NAMALWA (cell line): Measurements from ENCODE around the gene OR2Y1.
"Not testable (repeated sequence)": the region's sequence is repeated elsewhere in the genome, so short reads cannot be mapped to it uniquely, and the experiment has no call there.

ENCODE experiments used
- DNase-seq: peaks from one replicate; pipeline ENCODE4 v3.0.0-alpha.2; 2015; ENCODE audit warnings: low spot score

OR2Y1 gene

DNA sequence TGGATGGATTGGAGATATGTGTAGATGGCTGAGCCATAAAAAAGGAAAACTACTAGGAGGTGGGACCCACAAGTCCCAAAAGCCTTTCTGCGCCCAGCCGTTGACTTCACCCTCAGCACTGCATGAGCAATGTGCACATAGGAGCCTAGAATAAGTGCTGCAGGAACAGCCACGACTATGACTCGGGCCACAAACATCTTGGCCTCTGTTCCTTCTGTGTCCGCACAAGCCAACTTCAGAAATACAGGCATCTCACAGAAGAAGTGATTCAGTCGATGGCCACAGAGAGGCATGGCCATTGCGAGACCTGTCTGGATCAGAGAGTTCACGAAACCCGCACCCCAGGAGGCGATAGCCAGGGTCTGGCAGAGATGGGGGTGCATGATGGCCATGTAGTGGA, 587 bp downstream of the OR2Y1 start:
- DNase-seq = no peak

DNA sequence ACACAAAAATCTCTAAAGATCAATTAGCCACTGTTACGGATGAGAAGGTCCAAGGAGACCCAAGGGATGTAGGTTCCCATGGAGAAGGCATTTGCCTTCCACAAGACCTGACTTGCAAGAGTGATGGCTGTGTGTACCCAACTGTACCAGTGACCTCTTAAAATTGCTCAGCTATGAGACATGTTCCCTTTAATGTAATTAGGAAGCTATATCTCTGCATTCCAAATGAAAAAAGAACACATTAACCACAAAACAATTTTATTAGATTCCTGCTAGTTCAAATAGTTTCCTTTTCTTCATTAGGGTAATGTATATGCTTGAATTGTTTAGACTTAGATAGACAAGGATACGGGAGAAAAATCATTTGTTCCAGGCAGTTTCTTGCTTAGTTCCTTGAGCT, 3.3 kb downstream of the OR2Y1 start:
- DNase-seq = no peak

DNA sequence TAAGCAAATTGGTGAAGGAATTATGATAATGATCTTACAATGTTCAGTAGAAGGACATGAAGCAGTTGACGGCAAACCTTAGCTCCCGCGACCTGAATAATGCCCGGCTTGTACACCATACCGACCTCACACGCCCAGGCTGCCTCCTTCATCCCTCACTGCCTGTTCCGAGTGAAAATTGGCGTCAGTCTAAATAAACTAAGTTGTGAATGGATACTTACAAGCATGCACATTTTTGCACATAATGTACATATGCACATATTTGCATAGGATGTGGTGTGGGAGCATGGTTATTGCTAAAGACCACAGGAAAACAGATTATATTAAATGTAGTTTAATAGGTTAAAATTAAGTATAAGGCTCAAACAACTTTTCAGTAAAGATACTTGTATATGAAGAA, 14.9 kb downstream of the OR2Y1 start:
- DNase-seq = no peak

DNA sequence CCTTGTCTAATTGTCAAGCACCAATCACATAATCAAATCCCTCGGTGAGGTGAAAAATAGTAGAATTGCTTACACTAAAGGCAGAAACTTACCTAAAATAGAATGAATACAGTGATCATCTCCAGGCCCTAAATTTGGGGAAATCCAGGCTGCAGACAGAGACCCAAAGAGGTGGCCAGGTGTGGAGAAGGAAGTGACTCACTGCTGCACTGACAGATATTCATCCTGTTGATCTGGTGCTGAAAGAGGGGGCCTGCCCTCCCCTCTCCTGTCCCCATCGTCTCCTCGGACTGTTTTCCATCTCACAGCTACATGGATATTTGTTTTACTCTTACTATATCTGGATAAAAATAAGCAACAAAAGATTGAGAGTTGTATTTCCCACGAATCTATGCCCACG, 15.9 kb downstream of the OR2Y1 start:
- no peak for DNase-seq

GRCh38 chr5:180720486-180720885, 19.4 kb downstream of the OR2Y1 start:
- DNase-seq = no peak

GRCh38 chr5:180719781-180720180, 20.1 kb downstream of the OR2Y1 start:
- DNase-seq = no peak

- peak; percentile 67 for DNase-seq
Measured at GRCh38 chr5:180718810-180719453, 20.9 kb downstream of the OR2Y1 start.

- DNase-seq = no peak
Measured at GRCh38 chr5:180717989-180718388, 21.9 kb downstream of the OR2Y1 start.

GRCh38 chr5:180704362-180704761, 35.5 kb downstream of the OR2Y1 start:
- DNase-seq = no peak

DNA sequence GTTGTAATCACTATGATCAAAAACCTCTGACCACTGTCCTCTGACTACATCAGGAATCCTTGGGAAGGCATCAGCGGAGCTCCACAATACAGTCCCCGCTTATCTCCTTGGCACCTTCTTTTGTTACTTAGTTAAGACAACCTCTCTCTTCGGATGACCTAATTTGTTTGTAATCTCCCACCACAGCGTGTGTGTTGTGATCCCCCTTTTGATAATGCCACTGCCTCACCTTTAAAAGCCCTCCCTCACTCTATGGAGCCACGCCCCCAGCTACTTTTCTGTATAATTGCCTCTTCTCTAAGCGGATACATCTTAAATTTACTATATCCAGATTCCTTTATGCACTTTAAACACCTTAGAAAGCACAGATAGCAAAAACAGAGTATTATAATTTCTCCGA, 35.9 kb downstream of the OR2Y1 start:
- DNase-seq = no peak

- DNase-seq = not testable (repeated sequence)
Measured at GRCh38 chr5:180703371-180703770, 36.5 kb downstream of the OR2Y1 start.

DNA sequence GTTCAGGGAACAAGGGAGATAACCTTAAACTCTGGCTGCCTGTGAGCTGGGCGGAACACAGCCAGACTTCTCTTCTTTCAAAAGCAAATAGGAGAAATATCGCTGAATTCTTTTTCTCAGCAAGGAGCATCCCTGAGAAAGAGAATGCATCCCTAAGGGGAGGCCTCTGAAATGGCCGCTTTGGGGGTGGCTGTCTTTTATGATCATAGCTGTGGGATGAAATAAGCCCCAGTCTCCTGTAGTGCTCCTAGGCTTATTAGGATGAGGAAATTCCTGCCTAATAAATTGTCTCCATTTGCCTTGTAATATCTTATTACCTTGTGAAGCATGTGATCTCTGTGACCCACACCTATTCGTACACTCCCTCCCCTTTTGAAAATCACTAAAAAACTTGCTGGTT, 39.4 kb downstream of the OR2Y1 start:
- not testable (repeated sequence) for DNase-seq

GRCh38 chr5:180699042-180699441, 40.8 kb downstream of the OR2Y1 start:
- no peak for DNase-seq

- DNase-seq = no peak
Measured at GRCh38 chr5:180696116-180696515, 43.7 kb downstream of the OR2Y1 start.

GRCh38 chr5:180692429-180692828, 47.4 kb downstream of the OR2Y1 start:
- DNase-seq = no peak

GRCh38 chr5:180691046-180691445, 48.8 kb downstream of the OR2Y1 start:
- DNase-seq = no peak

GRCh38 chr5:180690562-180690961, 49.3 kb downstream of the OR2Y1 start:
- DNase-seq = no peak

DNA sequence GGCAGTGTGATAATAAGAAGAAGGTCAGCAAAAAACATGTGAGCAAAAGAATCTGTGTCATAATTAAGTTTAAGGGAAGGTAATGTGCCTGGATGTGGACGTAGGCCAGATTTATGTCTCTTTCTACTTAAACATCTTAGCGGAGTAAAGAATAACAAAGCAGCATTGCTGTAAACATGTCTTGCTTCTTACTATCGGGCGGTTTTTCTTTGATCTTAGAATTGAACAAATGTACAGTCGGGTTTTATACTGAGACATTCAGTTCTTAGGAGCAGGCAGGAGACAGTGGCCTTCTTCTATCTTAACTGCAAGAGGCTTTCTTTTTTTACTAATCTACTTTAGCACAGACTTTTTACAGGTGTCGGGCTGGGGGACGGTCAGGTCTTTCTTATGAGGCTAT, 50.1 kb downstream of the OR2Y1 start:
- DNase-seq = no peak
